H9 (cell line): Measurements from ENCODE around the gene RAB3B. TPM values are rescaled to one million over a fixed set of nuclear protein-coding genes. Genes with fewer than 3 reads are reported as not detected.

Source experiments
- DNase-seq: peaks from one replicate; pipeline ENCODE4 v3.0.0-alpha.2; 2017
- H2AFZ ChIP-seq: one replicate; pipeline ENCODE4 v1.6.1; 2013; ENCODE audit warnings: mild to moderate bottlenecking, low read length, control low read depth, moderate library complexity
- H2AK5ac ChIP-seq: 2 replicates; pipeline ENCODE4 v1.6.1; 2013; ENCODE audit warnings: low read length, control low read depth, mixed read lengths; ENCODE audit not compliant: insufficient read length
- H2BK120ac ChIP-seq: one replicate; pipeline ENCODE4 v1.6.1; 2013; ENCODE audit warnings: low read depth, mild to moderate bottlenecking, low read length, control low read depth, inconsistent platforms; ENCODE audit not compliant: poor library complexity, severe bottlenecking
- H2BK12ac ChIP-seq: 2 replicates; pipeline ENCODE4 v1.6.1; 2013; ENCODE audit warnings: low read length, control low read depth, mixed read lengths, low read depth; ENCODE audit not compliant: insufficient read length
- H2BK15ac ChIP-seq: 2 replicates; pipeline ENCODE4 v1.6.1; 2013; ENCODE audit warnings: low read depth, low read length, control low read depth
- H2BK20ac ChIP-seq: one replicate; pipeline ENCODE4 v1.6.1; 2013; ENCODE audit warnings: low read depth, mild to moderate bottlenecking, low read length, control low read depth, inconsistent platforms; ENCODE audit not compliant: poor library complexity, severe bottlenecking
- H2BK5ac ChIP-seq: 2 replicates; pipeline ENCODE4 v1.6.1; 2013; ENCODE audit warnings: low read length, control low read depth, mixed read lengths; ENCODE audit not compliant: insufficient read length
- H3K14ac ChIP-seq: 2 replicates; pipeline ENCODE4 v1.6.1; 2013; ENCODE audit warnings: low read length, control low read depth; ENCODE audit not compliant: insufficient read depth
- H3K18ac ChIP-seq: 2 replicates; pipeline ENCODE4 v1.6.1; 2013; ENCODE audit warnings: low read depth, mild to moderate bottlenecking, mixed read lengths, low read length, control low read depth; ENCODE audit not compliant: insufficient read length
- H3K23ac ChIP-seq: 2 replicates; pipeline ENCODE4 v1.6.1; 2013; ENCODE audit warnings: low read length, control low read depth, mixed read lengths, low read depth; ENCODE audit not compliant: insufficient read length
- H3K23me2 ChIP-seq: 2 replicates; pipeline ENCODE4 v1.6.1; 2013; ENCODE audit warnings: low read depth, mild to moderate bottlenecking, mixed read lengths, low read length, control low read depth; ENCODE audit not compliant: insufficient read length, poor library complexity, severe bottlenecking
- H3K27ac ChIP-seq: 2 replicates; pipeline ENCODE4 v1.5.1; 2013; ENCODE audit warnings: low read length, control low read depth, mixed read lengths, low read depth; ENCODE audit not compliant: insufficient read length
- H3K27me3 ChIP-seq: 2 replicates; pipeline ENCODE4 v1.6.1; 2013; ENCODE audit warnings: low read length, control low read depth, inconsistent platforms; ENCODE audit not compliant: insufficient read depth
- H3K4ac ChIP-seq: 2 replicates; pipeline ENCODE4 v1.6.1; 2013; ENCODE audit warnings: low read depth, mild to moderate bottlenecking, control low read depth, inconsistent platforms, low read length, moderate library complexity
- H3K4me1 ChIP-seq: 2 replicates; pipeline ENCODE4 v1.6.1; 2013; ENCODE audit warnings: low read length, control low read depth, inconsistent platforms; ENCODE audit not compliant: insufficient read depth
- H3K4me2 ChIP-seq: 2 replicates; pipeline ENCODE4 v1.6.1; 2013; ENCODE audit warnings: low read length, control low read depth, mixed read lengths; ENCODE audit not compliant: insufficient read length, insufficient read depth
- H3K56ac ChIP-seq: 2 replicates; pipeline ENCODE4 v1.6.1; 2013; ENCODE audit warnings: low read depth, mild to moderate bottlenecking, mixed read lengths, low read length, control low read depth; ENCODE audit not compliant: insufficient read length
- H3K79me1 ChIP-seq: 2 replicates; pipeline ENCODE4 v1.6.1; 2013; ENCODE audit warnings: low read depth, mild to moderate bottlenecking, moderate library complexity, low read length, control low read depth, inconsistent platforms; ENCODE audit not compliant: insufficient read depth, poor library complexity, severe bottlenecking
- H3K79me2 ChIP-seq: 2 replicates; pipeline ENCODE4 v1.6.1; 2013; ENCODE audit warnings: low read length, control low read depth, inconsistent platforms; ENCODE audit not compliant: insufficient read depth
- H3K9ac ChIP-seq: 2 replicates; pipeline ENCODE4 v1.6.1; 2013; ENCODE audit warnings: low read length, control low read depth, mixed read lengths; ENCODE audit not compliant: insufficient read length; ENCODE audit errors: extremely low read depth
- H3K9me3 ChIP-seq: one replicate; pipeline ENCODE4 v1.6.1; 2013; ENCODE audit warnings: low read depth, low read length, inconsistent platforms; ENCODE audit not compliant: control insufficient read depth
- H3T11ph ChIP-seq: one replicate; pipeline ENCODE4 v1.6.1; 2013; ENCODE audit warnings: mild to moderate bottlenecking, low read length, control low read depth, inconsistent platforms
- H4K20me1 ChIP-seq: one replicate; pipeline ENCODE4 v1.6.1; 2013; ENCODE audit not compliant: control insufficient read depth, insufficient read length, insufficient read depth
- H4K5ac ChIP-seq: 2 replicates; pipeline ENCODE4 v1.6.1; 2013; ENCODE audit warnings: low read depth, mild to moderate bottlenecking, mixed read lengths, low read length, control low read depth; ENCODE audit not compliant: insufficient read length
- H4K8ac ChIP-seq: replicated peaks from 2 replicates; pipeline ENCODE4 v1.6.1; 2013; ENCODE audit warnings: low read length, control low read depth, mixed read lengths, low read depth; ENCODE audit not compliant: insufficient read length
- H4K91ac ChIP-seq: 2 replicates; pipeline ENCODE4 v1.6.1; 2013; ENCODE audit warnings: low read depth, mild to moderate bottlenecking, moderate library complexity, mixed read lengths, low read length, control low read depth; ENCODE audit not compliant: insufficient read length
- H3K27ac Mint-ChIP-seq, 3 experiments: 2 replicates in 2 of 3; 3 replicates in 1 of 3; pipeline ENCODE4 v1.8.0; 2020 to 2021; ENCODE audit warnings: mixed read lengths in 3 of 3, mild to moderate bottlenecking in 1 of 3, moderate library complexity in 1 of 3
- H3K27me3 Mint-ChIP-seq: 2 replicates; pipeline ENCODE4 v1.8.0; 2021; ENCODE audit warnings: low read depth, mild to moderate bottlenecking, moderate library complexity, mixed read lengths
- H3K36me3 Mint-ChIP-seq, 3 experiments: 2 replicates in 2 of 3; 3 replicates in 1 of 3; pipeline ENCODE4 v1.8.0; 2020 to 2021; ENCODE audit warnings: low read depth in 3 of 3, mixed read lengths in 3 of 3; ENCODE audit not compliant: insufficient read depth in 1 of 3
- H3K4me1 Mint-ChIP-seq, 2 experiments: 2 replicates each; pipeline ENCODE4 v1.8.0; 2020; ENCODE audit warnings: mixed read lengths in 2 of 2
- H3K4me3 Mint-ChIP-seq, 2 experiments: 2 replicates in 1 of 2; 3 replicates in 1 of 2; pipeline ENCODE4 v1.8.0; 2020 to 2021; ENCODE audit warnings: mild to moderate bottlenecking in 2 of 2, mixed read lengths in 2 of 2, moderate library complexity in 1 of 2
- H3K9me3 Mint-ChIP-seq, 2 experiments: 2 replicates in 1 of 2; 3 replicates in 1 of 2; pipeline ENCODE4 v1.8.0; 2020; ENCODE audit warnings: mild to moderate bottlenecking in 2 of 2, mixed read lengths in 2 of 2, moderate library complexity in 1 of 2
- total RNA-seq: library from RNA; stranded (reverse); gene quantifications from 2 replicates; pipeline ENCODE4 v1.2.1, GENCODE V29; 2021
- TF ChIP-seq, protein P1 (sequence below): fragments of 200-600 bp; sonication (generic); conservative IDR thresholded peaks from 3 replicates; pipeline ENCODE4 v1.8.0; 2021; ENCODE audit warnings: antibody characterized with exemption, mild to moderate bottlenecking

RAB3B gene
- total RNA-seq, 1 experiment from 2014 or later: 30.6 TPM

DNA sequence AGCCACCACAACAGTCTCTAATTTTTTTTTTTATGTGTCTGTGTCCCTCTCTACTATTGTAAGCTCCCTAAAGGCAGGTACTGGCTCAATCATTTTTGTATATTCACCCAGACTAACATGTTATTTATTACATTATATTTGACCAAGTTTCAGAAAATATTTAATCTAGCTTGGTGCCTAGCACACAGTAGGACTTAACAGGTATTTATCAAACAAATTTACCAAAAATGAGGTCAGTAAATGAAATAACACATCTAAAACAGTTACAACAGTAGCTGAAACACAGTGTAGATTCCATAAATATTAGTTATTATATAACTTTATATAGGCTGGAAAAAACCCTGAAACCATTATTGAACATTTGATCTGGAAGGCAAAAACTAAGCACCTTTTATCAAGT lies 114.7 kb downstream of the RAB3B start:
- peak overlapping the region in 1 of 3 experiments; percentile 87; a peak in 1 of 7 replicates for H3K27ac Mint-ChIP-seq
- no peak overlapping the region for H2AFZ ChIP-seq
- no peak overlapping the region for H3T11ph ChIP-seq
- no peaks in the 10 kb centered on the region for H3K9me3 ChIP-seq
- no peak overlapping the region for H3K9ac ChIP-seq
- H3K27ac ChIP-seq: no peak overlapping the region
- H2BK5ac ChIP-seq: no peak overlapping the region
- H4K20me1 ChIP-seq: no peaks in the 10 kb centered on the region
- no peak overlapping the region for H2BK12ac ChIP-seq
- no peak overlapping the region for H3K14ac ChIP-seq
- no peak for DNase-seq
- no peak overlapping the region for H3K4ac ChIP-seq
- H3K79me1 ChIP-seq: peaks cover 4% of the 10 kb centered on the region
- peaks cover 7% of the 10 kb centered on the region for H3K23me2 ChIP-seq
- H4K91ac ChIP-seq: no peak overlapping the region
- peaks cover 14 to 24% of the 10 kb centered on the region in 2 experiments for H3K4me1 Mint-ChIP-seq
- no peak overlapping the region for H3K23ac ChIP-seq
- peaks cover 0 to 11% (median 5%) of the 10 kb centered on the region in 3 experiments; a peak in 5 of 7 replicates for H3K36me3 Mint-ChIP-seq
- peaks cover 40% of the 10 kb centered on the region; the same call in 1 of the 2 replicates for H3K79me2 ChIP-seq
- H3K9me3 Mint-ChIP-seq: no peaks in the 10 kb centered on the region
- H4K5ac ChIP-seq: no peak overlapping the region
- H3K18ac ChIP-seq: no peak overlapping the region
- H2BK20ac ChIP-seq: no peak overlapping the region
- no peak overlapping the region for H4K8ac ChIP-seq
- no peaks in the 10 kb centered on the region for H3K27me3 ChIP-seq
- H2BK15ac ChIP-seq: no peak overlapping the region
- no peak overlapping the region for H2AK5ac ChIP-seq
- H3K4me1 ChIP-seq: peaks cover 2% of the 10 kb centered on the region; the same call in 1 of the 2 replicates
- no peak overlapping the region for H3K4me2 ChIP-seq
- H3K27me3 Mint-ChIP-seq: no peaks in the 10 kb centered on the region
- no peak overlapping the region for H2BK120ac ChIP-seq
- H3K56ac ChIP-seq: no peak overlapping the region
- TF ChIP-seq, protein P1, sequence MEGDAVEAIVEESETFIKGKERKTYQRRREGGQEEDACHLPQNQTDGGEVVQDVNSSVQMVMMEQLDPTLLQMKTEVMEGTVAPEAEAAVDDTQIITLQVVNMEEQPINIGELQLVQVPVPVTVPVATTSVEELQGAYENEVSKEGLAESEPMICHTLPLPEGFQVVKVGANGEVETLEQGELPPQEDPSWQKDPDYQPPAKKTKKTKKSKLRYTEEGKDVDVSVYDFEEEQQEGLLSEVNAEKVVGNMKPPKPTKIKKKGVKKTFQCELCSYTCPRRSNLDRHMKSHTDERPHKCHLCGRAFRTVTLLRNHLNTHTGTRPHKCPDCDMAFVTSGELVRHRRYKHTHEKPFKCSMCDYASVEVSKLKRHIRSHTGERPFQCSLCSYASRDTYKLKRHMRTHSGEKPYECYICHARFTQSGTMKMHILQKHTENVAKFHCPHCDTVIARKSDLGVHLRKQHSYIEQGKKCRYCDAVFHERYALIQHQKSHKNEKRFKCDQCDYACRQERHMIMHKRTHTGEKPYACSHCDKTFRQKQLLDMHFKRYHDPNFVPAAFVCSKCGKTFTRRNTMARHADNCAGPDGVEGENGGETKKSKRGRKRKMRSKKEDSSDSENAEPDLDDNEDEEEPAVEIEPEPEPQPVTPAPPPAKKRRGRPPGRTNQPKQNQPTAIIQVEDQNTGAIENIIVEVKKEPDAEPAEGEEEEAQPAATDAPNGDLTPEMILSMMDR: no peak
- H3K4me3 Mint-ChIP-seq: peak overlapping the region; percentile 25 to 49; a peak in 2 of 5 replicates
